Endothelial cell of umbilical vein (primary cell): ENCODE measurements around the gene CIZ1.

Experiments used
- EZH2 ChIP-seq: IDR thresholded peaks from 2 replicates; pipeline ENCODE4 v1.6.1; 2012; ENCODE audit warnings: borderline replicate concordance, low read depth, mild to moderate bottlenecking, moderate library complexity, low read length, inconsistent platforms; ENCODE audit not compliant: severe bottlenecking
- FOS ChIP-seq: IDR thresholded peaks from 2 replicates; pipeline ENCODE4 v1.6.1; 2011; ENCODE audit warnings: mild to moderate bottlenecking, low read length, moderate library complexity, borderline replicate concordance; ENCODE audit not compliant: insufficient read depth
- GATA2 ChIP-seq: IDR thresholded peaks from 2 replicates; pipeline ENCODE4 v1.7.0; 2011; ENCODE audit warnings: low read depth, mild to moderate bottlenecking, moderate library complexity, mixed read lengths, low read length; ENCODE audit not compliant: insufficient read length, insufficient read depth
- JUN ChIP-seq: IDR thresholded peaks from 2 replicates; pipeline ENCODE4 v1.6.1; 2011; ENCODE audit warnings: borderline replicate concordance, low read depth; ENCODE audit not compliant: insufficient read length, insufficient read depth
- MAX ChIP-seq: IDR thresholded peaks from 2 replicates; pipeline ENCODE4 v1.6.1; 2011; ENCODE audit not compliant: insufficient read depth, insufficient read length
- MYC ChIP-seq: IDR thresholded peaks from one replicate; pipeline ENCODE4 v1.6.1; 2011; ENCODE audit warnings: mild to moderate bottlenecking, low read depth, low read length
- POLR2A ChIP-seq: IDR thresholded peaks from 2 replicates; pipeline ENCODE4 v1.6.1; 2012; ENCODE audit warnings: low read depth, mild to moderate bottlenecking, control low read depth, low read length
- POLR2AphosphoS5 ChIP-seq: IDR thresholded peaks from 2 replicates; pipeline ENCODE4 v1.6.1; 2012; ENCODE audit warnings: low read depth, mild to moderate bottlenecking, control low read depth, low read length, moderate library complexity; ENCODE audit not compliant: insufficient read depth
- TF ChIP-seq, protein P1 (sequence below), 2 donors: IDR thresholded peaks; 1 replicate in 1 of 2; 2 replicates in 1 of 2; pipeline ENCODE4 v1.5.1; 2011; ENCODE audit warnings: low read length in 2 of 2, mild to moderate bottlenecking in 2 of 2, moderate library complexity in 2 of 2, control low read depth in 1 of 2, inconsistent platforms in 1 of 2, low read depth in 1 of 2; ENCODE audit not compliant: insufficient read depth in 1 of 2; ENCODE audit errors: extremely low read depth in 1 of 2

DNA sequence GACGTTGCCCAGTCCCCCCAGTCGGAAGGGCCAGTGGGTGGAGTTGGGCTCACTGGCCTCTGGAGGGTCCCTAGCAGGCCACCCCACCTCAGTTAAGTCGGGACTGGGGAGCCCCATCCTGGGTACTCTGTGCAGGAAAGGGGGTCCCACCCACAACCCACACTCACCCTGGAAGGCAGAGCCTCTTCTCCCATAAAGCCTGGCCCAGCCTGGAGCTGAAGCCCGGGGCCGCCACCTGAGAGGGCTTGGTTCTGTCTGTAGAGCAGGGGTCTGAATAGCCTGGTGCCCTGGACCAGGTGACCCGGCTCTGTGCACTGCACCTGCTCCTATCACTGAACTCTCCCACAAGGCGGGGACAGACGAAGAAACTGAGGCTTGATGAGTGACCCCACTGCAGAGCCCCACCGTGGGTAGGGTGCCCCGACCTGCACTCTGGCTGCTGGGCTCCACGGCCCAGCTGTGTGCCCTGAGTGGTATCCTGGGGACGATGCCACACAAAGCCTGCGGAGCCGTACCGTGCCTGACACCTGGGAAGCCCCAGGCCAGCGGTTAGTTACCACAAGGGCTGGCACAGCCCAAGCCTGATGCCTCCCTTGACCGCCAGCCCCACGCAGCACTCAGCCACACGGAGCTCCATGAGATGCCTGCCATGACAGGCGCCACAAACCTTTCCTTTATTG is 71.2 kb downstream of the CIZ1 start:
- TF ChIP-seq EZH2 (no peak), POLR2AphosphoS5 (no peak), POLR2A (no peak), JUN (no peak), MAX (no peak), MYC (no peak), GATA2 (no peak), FOS (no peak)
- TF ChIP-seq, protein P1, sequence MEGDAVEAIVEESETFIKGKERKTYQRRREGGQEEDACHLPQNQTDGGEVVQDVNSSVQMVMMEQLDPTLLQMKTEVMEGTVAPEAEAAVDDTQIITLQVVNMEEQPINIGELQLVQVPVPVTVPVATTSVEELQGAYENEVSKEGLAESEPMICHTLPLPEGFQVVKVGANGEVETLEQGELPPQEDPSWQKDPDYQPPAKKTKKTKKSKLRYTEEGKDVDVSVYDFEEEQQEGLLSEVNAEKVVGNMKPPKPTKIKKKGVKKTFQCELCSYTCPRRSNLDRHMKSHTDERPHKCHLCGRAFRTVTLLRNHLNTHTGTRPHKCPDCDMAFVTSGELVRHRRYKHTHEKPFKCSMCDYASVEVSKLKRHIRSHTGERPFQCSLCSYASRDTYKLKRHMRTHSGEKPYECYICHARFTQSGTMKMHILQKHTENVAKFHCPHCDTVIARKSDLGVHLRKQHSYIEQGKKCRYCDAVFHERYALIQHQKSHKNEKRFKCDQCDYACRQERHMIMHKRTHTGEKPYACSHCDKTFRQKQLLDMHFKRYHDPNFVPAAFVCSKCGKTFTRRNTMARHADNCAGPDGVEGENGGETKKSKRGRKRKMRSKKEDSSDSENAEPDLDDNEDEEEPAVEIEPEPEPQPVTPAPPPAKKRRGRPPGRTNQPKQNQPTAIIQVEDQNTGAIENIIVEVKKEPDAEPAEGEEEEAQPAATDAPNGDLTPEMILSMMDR (IDR thresholded peaks at IDR 0.05; ENCODE audit: extremely low read depth in 1 of 2, insufficient read depth in 1 of 2, low read depth in 1 of 2, low read length in 2 of 2), result no peak
